WTC11 (cell line): ENCODE results near the gene C17orf75.

Experiments
- GABPB1 ChIP-seq: sonication (generic); formaldehyde crosslinking; IDR thresholded peaks from 2 replicates; pipeline ENCODE4 v1.8.1; 2023; ENCODE audit warnings: mild to moderate bottlenecking, missing genetic modification reagents
- USF2 ChIP-seq: sonication (generic); formaldehyde crosslinking; IDR thresholded peaks from 2 replicates; pipeline ENCODE4 v1.8.1; 2023; ENCODE audit warnings: mild to moderate bottlenecking, missing genetic modification reagents, moderate library complexity
- TF ChIP-seq, protein P1 (sequence below): fragments of 250-450 bp; sonication (Bioruptor Pico); IDR thresholded peaks from 2 replicates; pipeline ENCODE4 v1.8.0; 2021; ENCODE audit warnings: mild to moderate bottlenecking
- TF ChIP-seq, protein P2 (sequence below): fragments of 200-600 bp; IDR thresholded peaks from 2 replicates; pipeline ENCODE4 v1.8.0; 2022; ENCODE audit warnings: antibody characterized with exemption
- TF ChIP-seq, protein P3 (sequence below): sonication (generic); formaldehyde crosslinking; IDR thresholded peaks from 2 replicates; pipeline ENCODE4 v1.8.0; 2022; ENCODE audit warnings: missing genetic modification reagents

GRCh38 chr17:32355649-32356377 is 13.8 kb upstream of the C17orf75 start:
- no peak for TF ChIP-seq GABPB1 (CRISPR knock-in tag)
- TF ChIP-seq, protein P1, sequence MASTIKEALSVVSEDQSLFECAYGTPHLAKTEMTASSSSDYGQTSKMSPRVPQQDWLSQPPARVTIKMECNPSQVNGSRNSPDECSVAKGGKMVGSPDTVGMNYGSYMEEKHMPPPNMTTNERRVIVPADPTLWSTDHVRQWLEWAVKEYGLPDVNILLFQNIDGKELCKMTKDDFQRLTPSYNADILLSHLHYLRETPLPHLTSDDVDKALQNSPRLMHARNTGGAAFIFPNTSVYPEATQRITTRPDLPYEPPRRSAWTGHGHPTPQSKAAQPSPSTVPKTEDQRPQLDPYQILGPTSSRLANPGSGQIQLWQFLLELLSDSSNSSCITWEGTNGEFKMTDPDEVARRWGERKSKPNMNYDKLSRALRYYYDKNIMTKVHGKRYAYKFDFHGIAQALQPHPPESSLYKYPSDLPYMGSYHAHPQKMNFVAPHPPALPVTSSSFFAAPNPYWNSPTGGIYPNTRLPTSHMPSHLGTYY (CRISPR knock-in tag), result no peak
- TF ChIP-seq USF2 (CRISPR knock-in tag), result no peak
- TF ChIP-seq, protein P2, sequence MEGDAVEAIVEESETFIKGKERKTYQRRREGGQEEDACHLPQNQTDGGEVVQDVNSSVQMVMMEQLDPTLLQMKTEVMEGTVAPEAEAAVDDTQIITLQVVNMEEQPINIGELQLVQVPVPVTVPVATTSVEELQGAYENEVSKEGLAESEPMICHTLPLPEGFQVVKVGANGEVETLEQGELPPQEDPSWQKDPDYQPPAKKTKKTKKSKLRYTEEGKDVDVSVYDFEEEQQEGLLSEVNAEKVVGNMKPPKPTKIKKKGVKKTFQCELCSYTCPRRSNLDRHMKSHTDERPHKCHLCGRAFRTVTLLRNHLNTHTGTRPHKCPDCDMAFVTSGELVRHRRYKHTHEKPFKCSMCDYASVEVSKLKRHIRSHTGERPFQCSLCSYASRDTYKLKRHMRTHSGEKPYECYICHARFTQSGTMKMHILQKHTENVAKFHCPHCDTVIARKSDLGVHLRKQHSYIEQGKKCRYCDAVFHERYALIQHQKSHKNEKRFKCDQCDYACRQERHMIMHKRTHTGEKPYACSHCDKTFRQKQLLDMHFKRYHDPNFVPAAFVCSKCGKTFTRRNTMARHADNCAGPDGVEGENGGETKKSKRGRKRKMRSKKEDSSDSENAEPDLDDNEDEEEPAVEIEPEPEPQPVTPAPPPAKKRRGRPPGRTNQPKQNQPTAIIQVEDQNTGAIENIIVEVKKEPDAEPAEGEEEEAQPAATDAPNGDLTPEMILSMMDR, result no peak
- TF ChIP-seq, protein P3, sequence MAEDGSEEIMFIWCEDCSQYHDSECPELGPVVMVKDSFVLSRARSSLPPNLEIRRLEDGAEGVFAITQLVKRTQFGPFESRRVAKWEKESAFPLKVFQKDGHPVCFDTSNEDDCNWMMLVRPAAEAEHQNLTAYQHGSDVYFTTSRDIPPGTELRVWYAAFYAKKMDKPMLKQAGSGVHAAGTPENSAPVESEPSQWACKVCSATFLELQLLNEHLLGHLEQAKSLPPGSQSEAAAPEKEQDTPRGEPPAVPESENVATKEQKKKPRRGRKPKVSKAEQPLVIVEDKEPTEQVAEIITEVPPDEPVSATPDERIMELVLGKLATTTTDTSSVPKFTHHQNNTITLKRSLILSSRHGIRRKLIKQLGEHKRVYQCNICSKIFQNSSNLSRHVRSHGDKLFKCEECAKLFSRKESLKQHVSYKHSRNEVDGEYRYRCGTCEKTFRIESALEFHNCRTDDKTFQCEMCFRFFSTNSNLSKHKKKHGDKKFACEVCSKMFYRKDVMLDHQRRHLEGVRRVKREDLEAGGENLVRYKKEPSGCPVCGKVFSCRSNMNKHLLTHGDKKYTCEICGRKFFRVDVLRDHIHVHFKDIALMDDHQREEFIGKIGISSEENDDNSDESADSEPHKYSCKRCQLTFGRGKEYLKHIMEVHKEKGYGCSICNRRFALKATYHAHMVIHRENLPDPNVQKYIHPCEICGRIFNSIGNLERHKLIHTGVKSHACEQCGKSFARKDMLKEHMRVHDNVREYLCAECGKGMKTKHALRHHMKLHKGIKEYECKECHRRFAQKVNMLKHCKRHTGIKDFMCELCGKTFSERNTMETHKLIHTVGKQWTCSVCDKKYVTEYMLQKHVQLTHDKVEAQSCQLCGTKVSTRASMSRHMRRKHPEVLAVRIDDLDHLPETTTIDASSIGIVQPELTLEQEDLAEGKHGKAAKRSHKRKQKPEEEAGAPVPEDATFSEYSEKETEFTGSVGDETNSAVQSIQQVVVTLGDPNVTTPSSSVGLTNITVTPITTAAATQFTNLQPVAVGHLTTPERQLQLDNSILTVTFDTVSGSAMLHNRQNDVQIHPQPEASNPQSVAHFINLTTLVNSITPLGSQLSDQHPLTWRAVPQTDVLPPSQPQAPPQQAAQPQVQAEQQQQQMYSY (CRISPR knock-in tag), result no peak
